HepG2 (cell line): Measurements from ENCODE around the gene TMEM204. TPM values are rescaled to one million over a fixed set of nuclear protein-coding genes. Genes with fewer than 3 reads are reported as not detected.

ENCODE experiments used
- ARID4A ChIP-seq: sonication (generic); formaldehyde crosslinking; IDR thresholded peaks from 2 replicates; pipeline ENCODE4 v1.5.0; 2020; ENCODE audit warnings: mild to moderate bottlenecking, missing genetic modification reagents, borderline replicate concordance
- FOXC1 ChIP-seq: sonication (generic); formaldehyde crosslinking; IDR thresholded peaks from 2 replicates; pipeline ENCODE4 v1.8.0; 2022; ENCODE audit warnings: mild to moderate bottlenecking, missing genetic modification reagents, borderline replicate concordance
- HCFC1 ChIP-seq: fragments of 150-350 bp; IDR thresholded peaks from 2 replicates; pipeline ENCODE4 v1.6.1; 2014; ENCODE audit warnings: low read depth, low read length
- HMG20B ChIP-seq: conservative IDR thresholded peaks from 2 replicates; pipeline ENCODE4 v1.6.1; 2016; ENCODE audit warnings: missing genetic modification reagents, missing compliant biosample characterization
- KAT8 ChIP-seq: IDR thresholded peaks from 2 replicates; pipeline ENCODE4 v1.6.1; 2016; ENCODE audit warnings: missing genetic modification reagents, missing compliant biosample characterization
- POLR2AphosphoS5 ChIP-seq: IDR thresholded peaks from 2 replicates; pipeline ENCODE4 v1.6.1; 2012; ENCODE audit warnings: low read depth, low read length
- REL ChIP-seq: sonication (generic); formaldehyde crosslinking; conservative IDR thresholded peaks from 2 replicates; pipeline ENCODE4 v1.8.0; 2022; ENCODE audit warnings: mild to moderate bottlenecking, missing genetic modification reagents, moderate library complexity
- TAF1 ChIP-seq: sonication (generic); formaldehyde crosslinking; IDR thresholded peaks from 2 replicates; pipeline ENCODE4 v1.4.0; 2020; ENCODE audit warnings: missing genetic modification reagents
- TRAFD1 ChIP-seq: sonication (generic); formaldehyde crosslinking; IDR thresholded peaks from 2 replicates; pipeline ENCODE4 v1.5.1; 2020; ENCODE audit warnings: missing genetic modification reagents, mild to moderate bottlenecking, borderline replicate concordance
- ZBTB21 ChIP-seq: sonication (generic); formaldehyde crosslinking; IDR thresholded peaks from 2 replicates; pipeline ENCODE4 v1.4.0; 2020; ENCODE audit warnings: missing genetic modification reagents
- ZBTB38 ChIP-seq: sonication (generic); formaldehyde crosslinking; IDR thresholded peaks from 2 replicates; pipeline ENCODE4 v1.5.1; 2020; ENCODE audit warnings: mild to moderate bottlenecking, missing genetic modification reagents
- ZBTB4 ChIP-seq: sonication (generic); formaldehyde crosslinking; IDR thresholded peaks from 2 replicates; pipeline ENCODE4 v1.4.0; 2020; ENCODE audit warnings: missing genetic modification reagents, mild to moderate bottlenecking, borderline replicate concordance
- ZBTB49 ChIP-seq: sonication (generic); formaldehyde crosslinking; IDR thresholded peaks from 2 replicates; pipeline ENCODE4 v1.4.0; 2020; ENCODE audit warnings: missing genetic modification reagents, borderline replicate concordance
- ZBTB7B ChIP-seq: sonication (generic); formaldehyde crosslinking; IDR thresholded peaks from 2 replicates; pipeline ENCODE4 v1.4.0; 2020; ENCODE audit warnings: missing genetic modification reagents
- ZNF468 ChIP-seq: sonication (generic); formaldehyde crosslinking; IDR thresholded peaks from 2 replicates; pipeline ENCODE4 v1.8.0; 2022; ENCODE audit warnings: mild to moderate bottlenecking, moderate library complexity, missing genetic modification reagents
- ZNF552 ChIP-seq: sonication (generic); formaldehyde crosslinking; IDR thresholded peaks from 2 replicates; pipeline ENCODE4 v1.9.0; 2022; ENCODE audit warnings: missing genetic modification reagents, mild to moderate bottlenecking, borderline replicate concordance
- ZNF850 ChIP-seq: sonication (generic); formaldehyde crosslinking; conservative IDR thresholded peaks from 2 replicates; pipeline ENCODE4 v1.9.0; 2021; ENCODE audit warnings: mild to moderate bottlenecking, missing genetic modification reagents
- polyA plus RNA-seq, 8 experiments: library from polyadenylated mRNA; depleted of rRNA in 3 of 8; stranded (reverse) in 7 of 8; unstranded in 1 of 8; fragments of >200 nt; fragmentation: Illumina TruSeq in 4 of 8; extraction: Trizol in 4 of 8; gene quantifications; 2 replicates each; pipeline versions ENCODE4 v1.2.1 to v1.2.3, GENCODE V29; 2011 to 2016; ENCODE audit warnings: low read depth in 4 of 8, missing spikeins in 1 of 8, mixed read lengths in 1 of 8; ENCODE audit not compliant: insufficient read depth in 1 of 8
- total RNA-seq, 5 experiments: library from RNA; depleted of rRNA; stranded (reverse); fragments of >200 nt; fragmentation: Illumina TruSeq; extraction: Trizol; gene quantifications; 2 replicates each; pipeline ENCODE4 v1.2.3, GENCODE V29; 2016; ENCODE audit warnings: low read depth in 1 of 5

TMEM204 gene
- total and polyA plus RNA-seq, 2 of the 13 experiments (the other 11 are each of a cell fraction or from before 2014, with no cell fraction given) = not detected

GRCh38 chr16:1492923-1493745 lies 40.3 kb upstream of the TMEM204 start, which contains the start of gene TELO2 (continued):
- TF ChIP-seq ARID4A (CRISPR knock-in tag) = peak; percentile 82
- TF ChIP-seq TAF1 = peak; percentile 57
- TF ChIP-seq ZBTB21 (CRISPR knock-in tag) = no peak
- TF ChIP-seq ZBTB38 (CRISPR knock-in tag) = peak; percentile 73; the same call in 1 of the 2 replicates
- TF ChIP-seq TRAFD1 (CRISPR knock-in tag) = no peak
- no peak for TF ChIP-seq HMG20B
- TF ChIP-seq ZBTB49 (CRISPR knock-in tag) = no peak; the same call in 1 of the 2 replicates
- no peak for TF ChIP-seq ZBTB4 (CRISPR knock-in tag)
- 0 out of 2 replicates have a peak, but pooled peaks have one; percentile 29 for TF ChIP-seq ZBTB7B (CRISPR knock-in tag)
- TF ChIP-seq ZNF850 (CRISPR knock-in tag) = no peak
- peak; percentile 80 for TF ChIP-seq KAT8 (CRISPR knock-in tag)
- no peak for TF ChIP-seq ZNF468 (CRISPR knock-in tag)
- no peak for TF ChIP-seq ZNF552
- peak; percentile 70 for TF ChIP-seq POLR2AphosphoS5
- 0 out of 2 replicates have a peak, but pooled peaks have one; percentile 31 for TF ChIP-seq REL (CRISPR knock-in tag)
- TF ChIP-seq HCFC1 = no peak; the same call in 1 of the 2 replicates
- peak; percentile 51; the same call in 1 of the 2 replicates for TF ChIP-seq FOXC1 (CRISPR knock-in tag)
